PC-3 (cell line): ENCODE results near the gene CATSPERE. TPM values are rescaled to one million over a fixed set of nuclear protein-coding genes. Genes with fewer than 3 reads are reported as not detected.
"Not testable (repeated sequence)": the region's sequence is repeated elsewhere in the genome, so short reads cannot be mapped to it uniquely, and the experiment has no call there.

Experiments
- ATAC-seq: fragments of 200-7000 bp; cut with Tn5 transposase; 2 replicates; pipeline ENCODE4 v1.9.1; 2020; ENCODE audit warnings: mild to moderate bottlenecking, moderate library complexity
- BruUV-seq: library from RNA; stranded (reverse); fragments of 400-500 nt; replicated peaks from 2 replicates; lab custom pipeline; 2021; lab: Mats Ljungman, UMichigan
- CTCF ChIA-PET: fragments of 300-600 bp; sonication (Branson Sonifier 250); formaldehyde crosslinking; loops from one replicate; lab custom pipeline; 2022; ENCODE audit warnings: antibody characterized with exemption; lab: Charles Lee
- POLR2A ChIA-PET: fragments of 300-600 bp; sonication (Branson Sonifier 250); formaldehyde crosslinking; loops from one replicate; lab custom pipeline; 2022; ENCODE audit warnings: antibody characterized with exemption; ENCODE audit not compliant: unreplicated experiment; lab: Charles Lee
- DNase-seq: peaks from one replicate; pipeline ENCODE4 v3.0.0-alpha.2; 2015
- H2AFZ ChIP-seq: fragments of 300-600 bp; sonication (generic); 2 replicates; pipeline ENCODE4 v1.6.0; 2016; ENCODE audit warnings: antibody characterized with exemption, low read length
- H3F3A ChIP-seq: fragments of 300-600 bp; sonication (generic); one replicate; pipeline ENCODE4 v1.6.0; 2017; ENCODE audit warnings: antibody characterized with exemption, low read length, control low read depth, mild to moderate bottlenecking; ENCODE audit not compliant: unreplicated experiment
- H3K27ac ChIP-seq: fragments of 300-600 bp; sonication (generic); 2 replicates; pipeline ENCODE4 v1.5.1; 2016; ENCODE audit warnings: mild to moderate bottlenecking, low read length
- H3K27me3 ChIP-seq: fragments of 300-600 bp; sonication (generic); 2 replicates; pipeline ENCODE4 v1.6.1; 2016; ENCODE audit warnings: low read length, mixed read lengths
- H3K36me3 ChIP-seq: fragments of 300-600 bp; sonication (generic); 2 replicates; pipeline ENCODE4 v1.6.1; 2016; ENCODE audit warnings: low read depth, mixed run types, low read length, mixed read lengths
- H3K4me1 ChIP-seq: fragments of 300-600 bp; sonication (generic); 2 replicates; pipeline ENCODE4 v1.5.1; 2016; ENCODE audit warnings: low read length; ENCODE audit not compliant: insufficient read depth
- H3K4me2 ChIP-seq: fragments of 300-600 bp; sonication (generic); 2 replicates; pipeline ENCODE4 v1.6.0; 2016; ENCODE audit warnings: low read length
- H3K4me3 ChIP-seq: fragments of 300-600 bp; sonication (generic); 2 replicates; pipeline ENCODE4 v1.5.1; 2016; ENCODE audit warnings: mild to moderate bottlenecking, low read length, mixed read lengths
- H3K79me2 ChIP-seq: fragments of 300-600 bp; sonication (generic); 2 replicates; pipeline ENCODE4 v1.6.1; 2017; ENCODE audit warnings: low read length, mixed read lengths
- H3K9ac ChIP-seq: fragments of 300-600 bp; sonication (generic); 2 replicates; pipeline ENCODE4 v1.6.0; 2016; ENCODE audit warnings: mild to moderate bottlenecking, low read length
- H3K9me2 ChIP-seq: fragments of 300-600 bp; sonication (generic); replicated peaks from 2 replicates; pipeline ENCODE4 v1.6.1; 2016; ENCODE audit warnings: mixed run types, low read length, mixed read lengths
- H3K9me3 ChIP-seq: fragments of 300-600 bp; sonication (generic); 2 replicates; pipeline ENCODE4 v1.6.1; 2016; ENCODE audit warnings: low read length, mixed read lengths
- H4K20me1 ChIP-seq: fragments of 300-600 bp; sonication (generic); 2 replicates; pipeline ENCODE4 v1.6.1; 2016; ENCODE audit warnings: low read length, mixed read lengths
- EZH2 ChIP-seq: fragments of 300-600 bp; sonication (generic); IDR thresholded peaks from one replicate; pipeline ENCODE4 v1.6.1; 2017; ENCODE audit warnings: antibody characterized with exemption, mild to moderate bottlenecking, low read length; ENCODE audit not compliant: unreplicated experiment
- EZH2phosphoT487 ChIP-seq: fragments of 300-600 bp; sonication (generic); IDR thresholded peaks from 2 replicates; pipeline ENCODE4 v1.6.1; 2018; ENCODE audit warnings: mild to moderate bottlenecking, antibody characterized with exemption, low read length, borderline replicate concordance
- intact Hi-C: fragments of 100-400 bp; cut with micrococcal nuclease; formaldehyde crosslinking; loops from 2 replicates; pipeline ENCODE4 v1.9.0; 2023
- total RNA-seq: library from RNA; depleted of rRNA; stranded (reverse); fragments of >200 nt; gene quantifications from 2 replicates; pipeline ENCODE4 v1.2.3, GENCODE V29; 2014
- TF ChIP-seq, protein P1 (sequence below): fragments of 300-600 bp; sonication (generic); conservative IDR thresholded peaks from 2 replicates; pipeline ENCODE4 v1.5.1; 2017; ENCODE audit warnings: antibody characterized with exemption, low read depth, mild to moderate bottlenecking, low read length

Gene CATSPERE
- total RNA-seq, 1 experiment from 2014 or later: not detected

DNA sequence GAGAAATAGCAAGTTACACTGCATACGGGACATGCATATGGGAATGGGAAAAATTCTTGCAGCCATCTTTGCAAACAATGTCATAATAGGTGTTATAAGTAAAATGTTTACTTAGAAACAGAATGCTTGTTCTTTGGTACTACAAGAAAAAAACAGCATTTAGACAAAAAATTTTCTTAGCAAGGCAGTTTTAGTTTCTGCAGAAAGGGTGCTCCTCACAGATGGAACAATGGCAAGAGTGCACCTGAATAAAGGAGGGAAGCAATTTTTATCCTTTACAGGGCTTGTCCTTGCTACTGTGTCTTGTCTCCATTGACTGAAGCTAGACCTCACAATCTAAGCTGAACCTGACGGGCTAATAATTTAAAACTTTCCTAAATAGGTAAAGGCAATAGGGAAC, 112.7 kb downstream of the CATSPERE start:
- H3K36me3 ChIP-seq: peaks cover 25% of the 10 kb centered on the region; the same call in 1 of the 2 replicates
- intact Hi-C loops: no loop called here
- no peaks in the 10 kb centered on the region for H3K9me2 ChIP-seq
- ChIA-PET CTCF (no interaction called here), POLR2A (no interaction called here)
- H3K27me3 ChIP-seq: no peaks in the 10 kb centered on the region
- H3K27ac ChIP-seq: no peak overlapping the region
- no TSS peak for BruUV-seq
- no peak overlapping the region for H2AFZ ChIP-seq
- TF ChIP-seq EZH2phosphoT487 (no peak), EZH2 (no peak)
- TF ChIP-seq, protein P1, sequence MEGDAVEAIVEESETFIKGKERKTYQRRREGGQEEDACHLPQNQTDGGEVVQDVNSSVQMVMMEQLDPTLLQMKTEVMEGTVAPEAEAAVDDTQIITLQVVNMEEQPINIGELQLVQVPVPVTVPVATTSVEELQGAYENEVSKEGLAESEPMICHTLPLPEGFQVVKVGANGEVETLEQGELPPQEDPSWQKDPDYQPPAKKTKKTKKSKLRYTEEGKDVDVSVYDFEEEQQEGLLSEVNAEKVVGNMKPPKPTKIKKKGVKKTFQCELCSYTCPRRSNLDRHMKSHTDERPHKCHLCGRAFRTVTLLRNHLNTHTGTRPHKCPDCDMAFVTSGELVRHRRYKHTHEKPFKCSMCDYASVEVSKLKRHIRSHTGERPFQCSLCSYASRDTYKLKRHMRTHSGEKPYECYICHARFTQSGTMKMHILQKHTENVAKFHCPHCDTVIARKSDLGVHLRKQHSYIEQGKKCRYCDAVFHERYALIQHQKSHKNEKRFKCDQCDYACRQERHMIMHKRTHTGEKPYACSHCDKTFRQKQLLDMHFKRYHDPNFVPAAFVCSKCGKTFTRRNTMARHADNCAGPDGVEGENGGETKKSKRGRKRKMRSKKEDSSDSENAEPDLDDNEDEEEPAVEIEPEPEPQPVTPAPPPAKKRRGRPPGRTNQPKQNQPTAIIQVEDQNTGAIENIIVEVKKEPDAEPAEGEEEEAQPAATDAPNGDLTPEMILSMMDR: no peak
- H3K4me3 ChIP-seq: no peak overlapping the region; the same call in 1 of the 2 replicates
- no peak overlapping the region for H3K4me2 ChIP-seq
- no peaks in the 10 kb centered on the region for H3K4me1 ChIP-seq
- no peak for ATAC-seq
- no peaks in the 10 kb centered on the region for H4K20me1 ChIP-seq
- H3K9ac ChIP-seq: no peak overlapping the region
- peaks cover 64% of the 10 kb centered on the region for H3K9me3 ChIP-seq
- H3F3A ChIP-seq: no peaks in the 10 kb centered on the region
- no peaks in the 10 kb centered on the region for H3K79me2 ChIP-seq
- no peak for DNase-seq

- POLR2A ChIA-PET: no interaction called here
- TF ChIP-seq, protein P1: no peak
- TF ChIP-seq EZH2 (no peak), EZH2phosphoT487 (no peak)
- peak; percentile 21 for DNase-seq
These were observed 115.3 kb downstream of the CATSPERE start for GRCh38 chr1:244576259-244576892.

GRCh38 chr1:244578205-244578604, 117.1 kb downstream of the CATSPERE start:
- POLR2A ChIA-PET, H3K4me1 ChIP-seq, H3K79me2 ChIP-seq, intact Hi-C loops, CTCF ChIA-PET, H3K27me3 ChIP-seq, BruUV-seq, H3K9me2 ChIP-seq, H2AFZ ChIP-seq, H3F3A ChIP-seq, H3K27ac ChIP-seq, H3K9ac ChIP-seq, H3K4me2 ChIP-seq, H3K4me3 ChIP-seq, H4K20me1 ChIP-seq: not testable (repeated sequence)
- Histone ChIP-seq H3K36me3 (peaks cover 23% of the 10 kb centered on the region; the same call in 1 of the 2 replicates), H3K9me3 (peaks cover 60% of the 10 kb centered on the region)
- ATAC-seq (peak; percentile 57), DNase-seq (peak; percentile 52)

More at GRCh38 chr1:244576259-244576892, 115.3 kb downstream of the CATSPERE start:
- BruUV-seq: no TSS peak
- intact Hi-C loops: no loop called here
- Histone ChIP-seq H3K4me1 (no peaks in the 10 kb centered on the region), H3K9ac (no peak overlapping the region), H3K9me2 (no peaks in the 10 kb centered on the region), H3K79me2 (no peaks in the 10 kb centered on the region), H3F3A (no peaks in the 10 kb centered on the region), H3K27ac (no peak overlapping the region), H3K4me2 (no peak overlapping the region), H2AFZ (no peak overlapping the region), H3K36me3 (peaks cover 25% of the 10 kb centered on the region; the same call in 1 of the 2 replicates), H3K4me3 (no peak overlapping the region), H3K27me3 (no peaks in the 10 kb centered on the region), H3K9me3 (peaks cover 68% of the 10 kb centered on the region), H4K20me1 (no peaks in the 10 kb centered on the region)
- CTCF ChIA-PET: no interaction called here
- ATAC-seq: no peak
